Activated CD8-positive, alpha-beta memory T cell treated with anti-CD3 and anti-CD28 coated beads, Interleukin-2, amount 10 ng/mL, durations not matched to agents 7 days and 5 days (primary cell): ENCODE data around the gene PROC. TPM values are rescaled to one million over a fixed set of nuclear protein-coding genes. Genes with fewer than 3 reads are reported as not detected.
A peak's percentile ranks its signal among the peaks of the same experiment; 100 is the strongest.
"Not testable (repeated sequence)": the region's sequence is repeated elsewhere in the genome, so short reads cannot be mapped to it uniquely, and the experiment has no call there.

Experiments used
- ATAC-seq: fragments of 150-1000 bp; cut with Tn5 transposase; one replicate; pipeline ENCODE4 v1.10.0; 2021; ENCODE audit warnings: moderate library complexity
- CTCF ChIA-PET: fragments of 350-600 bp; sonication (Branson Sonifier 250); formaldehyde crosslinking; loops from one replicate; lab custom pipeline; 2021; ENCODE audit warnings: antibody characterized with exemption; lab: Charles Lee
- DNase-seq: peaks from one replicate; pipeline ENCODE4 v3.0.0-alpha.2; 2020
- H3K27ac Mint-ChIP-seq: one replicate; pipeline ENCODE4 v1.8.0; 2021; ENCODE audit warnings: mild to moderate bottlenecking, mixed read lengths
- H3K27me3 Mint-ChIP-seq: one replicate; pipeline ENCODE4 v1.8.0; 2021; ENCODE audit warnings: mixed read lengths
- H3K36me3 Mint-ChIP-seq: one replicate; pipeline ENCODE4 v1.8.0; 2021; ENCODE audit warnings: mild to moderate bottlenecking, mixed read lengths
- H3K4me1 Mint-ChIP-seq: one replicate; pipeline ENCODE4 v1.8.0; 2021; ENCODE audit warnings: mixed read lengths
- H3K4me3 Mint-ChIP-seq: one replicate; pipeline ENCODE4 v1.8.0; 2021; ENCODE audit warnings: mild to moderate bottlenecking, moderate library complexity, mixed read lengths
- H3K9me3 Mint-ChIP-seq: one replicate; pipeline ENCODE4 v1.8.0; 2022; ENCODE audit warnings: low read depth, mixed read lengths
- total RNA-seq, 2 experiments: library from RNA; stranded (reverse); gene quantifications; one replicate each; pipeline ENCODE4 v1.2.3, GENCODE V29; 2021

PROC gene
- total RNA-seq, 2 experiments from 2014 or later = 0.30 TPM; not detected in 1

DNA sequence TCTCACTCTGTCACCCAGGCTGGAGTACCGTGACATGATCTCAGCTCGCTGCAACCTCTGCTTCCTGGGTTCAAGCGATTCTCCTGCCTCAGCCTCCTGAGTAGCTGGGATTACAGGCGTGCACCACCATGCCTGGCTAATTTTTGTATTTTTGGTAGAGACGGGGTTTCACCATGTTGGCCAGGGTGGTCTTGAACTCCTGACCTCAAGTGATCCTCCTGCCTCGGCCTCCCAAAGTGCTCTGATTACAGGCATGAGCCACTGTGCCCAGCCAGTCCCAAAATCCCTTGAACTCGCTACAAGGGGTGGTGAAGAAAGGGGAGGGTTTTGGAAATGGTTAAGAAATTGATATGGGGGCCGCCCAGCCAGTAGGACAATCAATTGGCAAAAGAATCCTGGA lies 34.2 kb downstream of the PROC start:
- H3K9me3 Mint-ChIP-seq, CTCF ChIA-PET, DNase-seq, ATAC-seq, H3K4me3 Mint-ChIP-seq, H3K36me3 Mint-ChIP-seq, H3K27ac Mint-ChIP-seq, H3K4me1 Mint-ChIP-seq: not testable (repeated sequence)
- peaks cover 12% of the 10 kb centered on the region for H3K27me3 Mint-ChIP-seq

DNA sequence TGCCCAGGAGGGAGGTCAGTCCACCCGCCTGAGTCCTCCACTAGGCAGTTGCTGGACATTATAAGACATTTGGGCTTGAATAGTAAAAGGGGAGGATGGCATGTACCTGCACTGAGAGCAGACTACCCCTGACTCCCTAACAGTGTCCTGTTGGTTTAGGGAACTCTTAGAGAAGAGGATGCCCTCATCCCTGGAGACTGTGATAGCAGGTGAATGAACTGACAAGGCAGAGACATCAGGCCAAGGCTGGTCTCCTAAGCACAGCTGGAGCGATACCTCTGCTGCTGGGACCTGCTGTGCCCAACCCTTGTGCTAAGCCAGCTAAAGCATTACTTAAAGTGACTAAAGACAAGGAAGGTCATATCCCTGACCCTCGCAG lies 34.8 kb downstream of the PROC start:
- CTCF ChIA-PET = interaction anchor here (1.0 kb wide), 1 partner anchor 66 kb away, joined by 3 read pairs; no protein-coding TSS in a partner anchor
- Mint-ChIP-seq H3K27ac (no peak overlapping the region), H3K9me3 (no peaks in the 10 kb centered on the region), H3K36me3 (peaks cover 4% of the 10 kb centered on the region), H3K4me1 (peaks cover 11% of the 10 kb centered on the region), H3K27me3 (peaks cover 7% of the 10 kb centered on the region), H3K4me3 (no peak overlapping the region)
- DNase-seq = no peak
- ATAC-seq = no peak

DNA sequence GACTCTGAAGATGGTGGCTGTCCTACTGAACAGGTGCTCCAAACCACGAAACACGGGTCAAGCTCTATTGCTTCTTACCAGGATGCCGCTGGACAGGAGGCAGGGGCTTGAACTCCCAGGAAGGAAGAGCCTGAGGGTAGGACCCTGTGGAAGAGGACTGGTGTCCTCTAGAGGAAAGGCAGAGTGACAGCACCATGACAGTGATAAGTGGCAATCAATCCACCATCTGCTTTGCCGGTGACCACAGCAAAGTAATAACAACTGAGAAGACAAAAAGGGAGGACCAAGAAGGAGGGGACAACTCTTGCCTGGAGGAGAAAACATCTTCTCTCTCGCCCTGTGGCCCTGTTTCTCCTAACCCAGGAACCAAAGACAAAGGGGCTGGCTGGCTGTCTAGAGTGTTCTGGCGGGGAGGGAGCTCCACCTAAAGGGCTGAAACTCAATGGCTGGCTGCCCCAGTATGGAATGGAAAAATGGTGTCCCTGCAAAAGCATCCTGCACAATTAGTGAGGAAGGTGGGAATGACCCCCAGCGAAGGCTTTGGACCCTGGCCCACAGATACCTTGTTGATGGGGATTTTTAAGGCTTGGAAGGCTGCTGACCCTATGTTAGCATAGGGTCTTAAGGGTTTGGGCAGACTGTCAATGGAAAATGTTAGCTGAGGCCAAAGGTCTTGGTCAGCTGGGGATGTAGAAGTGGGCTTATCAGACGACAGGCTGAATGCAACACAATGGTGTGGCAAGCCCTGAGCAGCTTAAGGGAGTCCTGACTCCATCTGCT lies 35.4 kb downstream of the PROC start:
- peaks cover 4% of the 10 kb centered on the region for H3K36me3 Mint-ChIP-seq
- DNase-seq (no peak), ATAC-seq (no peak)
- CTCF ChIA-PET = interaction anchor here (1.0 kb wide), 1 partner anchor 67 kb away, joined by 3 read pairs; no protein-coding TSS in a partner anchor
- H3K4me1 Mint-ChIP-seq = peaks cover 11% of the 10 kb centered on the region
- no peak overlapping the region for H3K27ac Mint-ChIP-seq
- peaks cover under 1% of the 10 kb centered on the region for H3K27me3 Mint-ChIP-seq
- no peak overlapping the region for H3K4me3 Mint-ChIP-seq
- H3K9me3 Mint-ChIP-seq = no peaks in the 10 kb centered on the region

DNA sequence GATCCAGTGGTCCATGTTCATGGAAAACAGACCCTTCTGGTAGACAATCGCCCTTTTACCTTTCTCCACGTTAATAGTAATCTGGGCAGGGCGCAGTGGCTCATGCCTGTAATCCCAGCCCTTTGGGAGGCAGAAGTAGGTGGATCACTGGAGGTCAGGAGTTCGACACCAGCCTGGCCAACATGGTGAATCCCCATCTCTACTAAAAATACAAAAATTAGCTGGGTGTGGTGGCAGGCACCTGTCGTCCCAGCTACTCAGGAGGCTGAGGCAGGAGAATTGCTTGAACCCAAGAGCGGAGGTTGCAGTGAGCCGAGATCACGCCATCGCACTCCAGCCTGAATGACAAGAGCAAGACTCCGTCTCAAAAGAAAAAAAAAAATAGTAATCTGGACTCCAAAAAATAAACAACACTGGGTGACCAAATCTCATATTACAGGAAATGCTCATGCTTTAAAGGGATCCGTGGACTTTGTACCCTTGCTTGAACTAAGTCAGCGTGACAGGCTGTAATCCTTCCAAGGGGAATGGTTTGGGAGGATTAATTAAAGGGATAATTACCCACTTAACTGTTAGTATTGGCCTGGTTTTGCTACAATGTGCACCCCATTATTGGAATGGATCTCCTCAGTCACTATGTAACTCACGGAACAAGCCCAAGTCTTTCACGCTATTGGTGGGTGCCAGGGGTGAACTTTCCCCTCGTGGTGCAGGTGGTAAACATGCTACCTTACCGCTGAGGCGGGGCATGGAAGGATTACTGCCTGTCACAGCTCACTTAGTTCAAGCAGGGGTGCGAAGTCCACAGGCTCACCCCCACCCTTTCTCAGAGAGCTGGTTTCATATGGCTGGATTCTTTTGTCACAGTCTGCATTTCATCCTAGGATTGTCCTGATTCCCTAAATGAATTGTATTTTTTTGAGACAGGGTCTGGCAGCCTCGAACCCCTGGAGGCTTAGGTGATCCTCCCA lies 36.7 kb downstream of the PROC start:
- H3K4me3 Mint-ChIP-seq = no peak overlapping the region
- H3K27ac Mint-ChIP-seq = no peak overlapping the region
- H3K4me1 Mint-ChIP-seq = peaks cover 11% of the 10 kb centered on the region
- H3K27me3 Mint-ChIP-seq = no peaks in the 10 kb centered on the region
- ATAC-seq (no peak), DNase-seq (no peak)
- peaks cover 4% of the 10 kb centered on the region for H3K36me3 Mint-ChIP-seq
- H3K9me3 Mint-ChIP-seq = no peaks in the 10 kb centered on the region
- CTCF ChIA-PET = interaction anchor here (2.0 kb wide), 1 partner anchor 24 kb away, joined by 5 read pairs; no protein-coding TSS in a partner anchor

DNA sequence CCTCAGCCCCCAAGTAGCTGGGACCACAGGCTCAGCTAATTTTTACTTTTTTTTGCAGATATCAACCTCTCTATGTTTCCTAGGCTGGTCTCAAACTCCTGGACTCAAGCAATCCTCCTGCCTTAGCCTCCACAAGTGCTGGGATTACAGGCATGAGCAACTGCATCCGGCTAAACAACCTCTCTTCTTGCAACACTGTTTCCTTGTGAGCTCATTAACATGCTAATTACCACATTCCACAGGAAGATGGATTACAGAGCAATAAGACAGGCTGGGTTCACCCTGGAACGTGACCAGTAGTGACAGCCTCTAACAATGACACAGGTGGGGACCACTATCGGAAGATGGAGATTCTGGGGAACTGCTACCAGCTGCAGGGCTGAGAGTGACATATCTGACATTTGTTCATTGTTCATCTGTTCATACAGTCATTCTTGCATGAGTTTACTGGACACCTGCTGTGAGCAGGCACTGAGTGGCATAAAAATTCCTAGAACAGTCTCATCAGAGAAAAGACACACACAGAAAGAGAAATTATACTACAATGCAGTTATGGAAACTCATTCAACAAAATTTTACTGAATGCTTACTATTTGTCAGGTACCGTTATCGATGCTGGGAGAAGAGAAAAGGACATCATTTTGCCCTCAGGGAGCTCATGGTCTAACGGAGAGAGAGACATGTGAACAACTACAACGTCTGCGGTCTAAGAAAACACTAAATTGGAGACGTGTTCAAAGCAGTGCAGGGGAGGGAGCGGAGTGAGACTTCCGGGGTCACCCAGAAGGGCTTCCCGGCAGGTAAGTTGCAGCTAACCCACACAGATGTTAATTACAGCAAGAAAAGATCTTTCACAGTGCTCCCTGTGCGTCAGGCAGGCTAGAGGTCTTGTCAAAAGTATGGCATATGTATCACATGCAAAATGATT lies 37.6 kb downstream of the PROC start:
- ATAC-seq (peak; percentile 30), DNase-seq (no peak)
- CTCF ChIA-PET = interaction anchor here (2.0 kb wide), 1 partner anchor 23 kb away, joined by 5 read pairs; no protein-coding TSS in a partner anchor
- no peaks in the 10 kb centered on the region for H3K9me3 Mint-ChIP-seq
- no peak overlapping the region for H3K4me3 Mint-ChIP-seq
- peaks cover 3% of the 10 kb centered on the region for H3K36me3 Mint-ChIP-seq
- H3K27me3 Mint-ChIP-seq = no peaks in the 10 kb centered on the region
- peaks cover 11% of the 10 kb centered on the region for H3K4me1 Mint-ChIP-seq
- H3K27ac Mint-ChIP-seq = peak overlapping the region; percentile 1

DNA sequence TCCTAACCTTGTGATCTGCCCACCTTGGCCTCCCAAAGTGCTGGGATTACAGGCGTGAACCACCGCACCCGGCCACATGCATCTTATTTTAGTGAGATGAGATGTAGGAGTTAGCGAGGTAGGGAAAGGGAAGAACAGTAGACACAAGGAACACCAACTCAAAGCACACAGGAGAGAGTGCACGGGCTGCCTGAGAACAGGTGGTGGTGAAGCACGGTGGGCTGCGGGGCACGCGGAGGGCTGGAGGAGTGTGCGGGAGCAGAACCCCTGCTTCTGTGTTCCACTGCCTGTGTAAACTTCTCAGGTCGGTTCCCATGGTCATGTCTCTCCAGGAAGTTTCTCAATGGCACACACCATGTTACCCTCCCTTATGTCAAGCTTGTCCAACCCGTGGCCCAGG lies 38.7 kb downstream of the PROC start:
- H3K4me3 Mint-ChIP-seq = no peak overlapping the region
- no peaks in the 10 kb centered on the region for H3K9me3 Mint-ChIP-seq
- peaks cover 3% of the 10 kb centered on the region for H3K36me3 Mint-ChIP-seq
- peaks cover 11% of the 10 kb centered on the region for H3K4me1 Mint-ChIP-seq
- H3K27me3 Mint-ChIP-seq = no peaks in the 10 kb centered on the region
- DNase-seq = no peak
- CTCF ChIA-PET = no interaction called here
- ATAC-seq = no peak
- no peak overlapping the region for H3K27ac Mint-ChIP-seq

DNA sequence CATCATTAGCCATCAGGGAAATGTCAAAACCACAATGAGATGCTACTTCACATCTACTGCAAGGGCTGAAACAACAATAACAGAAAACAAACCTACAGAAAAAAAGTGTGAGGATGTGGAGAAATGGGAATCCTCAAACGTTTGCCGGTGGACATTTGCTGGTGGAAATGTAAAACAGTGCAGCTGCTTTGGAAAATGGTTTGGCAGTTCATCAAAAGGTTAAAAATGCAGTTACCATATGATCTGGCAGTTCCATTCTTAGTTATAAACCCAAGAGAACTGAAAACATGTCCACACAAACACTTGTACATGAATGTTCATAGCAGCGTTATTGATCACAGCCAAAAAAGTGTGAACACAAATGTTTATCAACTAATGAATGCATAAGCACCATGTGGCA lies 44.2 kb downstream of the PROC start:
- DNase-seq = no peak
- H3K9me3 Mint-ChIP-seq = no peaks in the 10 kb centered on the region
- H3K4me1 Mint-ChIP-seq = peaks cover 22% of the 10 kb centered on the region
- H3K27ac Mint-ChIP-seq = no peak overlapping the region
- H3K4me3 Mint-ChIP-seq = no peak overlapping the region
- no peak for ATAC-seq
- CTCF ChIA-PET = no interaction called here
- H3K27me3 Mint-ChIP-seq = no peaks in the 10 kb centered on the region
- H3K36me3 Mint-ChIP-seq = peaks cover 2% of the 10 kb centered on the region

DNA sequence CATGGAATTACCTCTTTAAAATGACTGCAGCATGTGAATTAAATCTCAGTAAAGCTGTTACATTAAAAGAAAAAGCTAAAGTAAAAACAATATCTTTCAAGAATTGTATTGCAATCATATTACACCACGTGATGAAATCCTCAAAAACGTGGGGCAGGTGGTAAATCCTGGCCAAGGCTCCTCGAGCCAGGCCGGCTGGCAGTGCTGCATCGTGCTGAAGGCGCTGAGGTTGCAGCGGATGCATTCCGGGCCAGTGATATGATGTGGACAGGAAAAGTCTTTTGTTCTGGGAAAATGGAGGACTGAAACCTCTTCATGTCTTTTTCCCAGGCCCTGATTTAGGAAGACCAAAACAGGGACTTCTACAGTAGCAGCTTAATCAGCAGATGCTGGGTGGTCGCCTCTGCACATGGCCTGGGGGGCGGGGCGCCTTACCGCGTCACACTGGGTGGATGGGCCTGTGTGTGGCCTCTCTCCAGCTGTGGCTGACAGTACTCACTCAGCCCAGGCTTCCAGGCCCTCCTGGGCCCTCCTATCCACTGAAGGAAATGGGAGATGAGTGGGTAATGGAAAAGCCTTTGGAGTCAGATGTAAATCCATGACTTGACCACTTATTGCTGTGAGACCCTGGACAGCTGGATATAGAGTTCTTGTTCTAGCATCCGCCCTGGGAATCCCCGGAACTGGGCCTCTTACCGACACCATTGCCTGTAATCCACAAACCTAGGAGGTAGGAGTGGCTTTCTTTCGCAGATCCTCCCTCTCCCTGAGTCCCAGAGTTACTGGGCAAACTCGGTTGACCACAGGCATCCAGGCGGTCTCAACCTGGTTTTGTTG lies 45.1 kb downstream of the PROC start:
- DNase-seq (no peak), ATAC-seq (no peak)
- Mint-ChIP-seq H3K4me3 (no peak overlapping the region), H3K9me3 (no peaks in the 10 kb centered on the region), H3K27me3 (no peaks in the 10 kb centered on the region), H3K4me1 (peaks cover 20% of the 10 kb centered on the region), H3K27ac (no peak overlapping the region), H3K36me3 (peaks cover 3% of the 10 kb centered on the region)
- CTCF ChIA-PET = no interaction called here

DNA sequence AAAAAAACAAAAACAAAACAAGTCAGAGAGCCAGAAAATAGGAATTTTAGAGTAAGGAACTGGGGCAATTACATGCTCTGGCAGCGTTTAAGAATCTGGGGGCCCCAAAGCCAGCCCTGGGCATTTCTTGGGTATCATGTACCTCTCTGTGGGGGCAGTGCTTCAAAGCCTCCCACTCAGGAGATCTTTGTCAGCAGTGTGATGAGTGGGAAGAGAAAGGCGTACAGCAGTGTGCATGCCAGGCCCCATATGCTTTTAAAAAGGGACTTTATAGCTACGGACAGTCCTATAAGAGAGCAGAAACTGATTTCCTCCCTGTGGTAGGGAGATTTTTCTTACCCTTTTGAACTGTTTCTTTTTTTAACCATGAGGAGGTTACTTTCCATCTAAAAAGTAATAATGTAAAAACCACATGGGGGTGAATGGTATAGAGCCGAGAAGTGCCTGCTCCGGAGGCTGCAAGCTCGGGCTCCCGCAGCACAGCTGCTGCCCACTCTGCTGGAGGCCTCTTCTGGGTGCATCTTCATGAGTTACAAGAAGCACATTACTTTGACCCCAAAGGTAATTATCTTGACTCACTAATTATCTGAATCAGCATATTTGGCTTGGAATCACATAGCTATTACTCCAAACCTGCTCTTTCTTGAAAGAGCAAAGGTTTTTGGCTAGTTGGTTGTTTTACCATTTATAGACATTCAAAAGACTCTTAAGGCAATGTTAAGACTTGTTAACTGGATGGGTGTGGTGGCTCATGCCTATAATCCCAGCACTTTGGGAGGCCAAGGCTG lies 46.4 kb downstream of the PROC start:
- H3K9me3 Mint-ChIP-seq = no peaks in the 10 kb centered on the region
- no peak overlapping the region for H3K27ac Mint-ChIP-seq
- peaks cover 20% of the 10 kb centered on the region for H3K4me1 Mint-ChIP-seq
- peaks cover 8% of the 10 kb centered on the region for H3K36me3 Mint-ChIP-seq
- no peak overlapping the region for H3K4me3 Mint-ChIP-seq
- no peaks in the 10 kb centered on the region for H3K27me3 Mint-ChIP-seq
- ATAC-seq (no peak), DNase-seq (no peak)
- CTCF ChIA-PET = interaction anchor here (1.1 kb wide), 1 partner anchor 15 kb away, joined by 6 read pairs; no protein-coding TSS in a partner anchor

DNA sequence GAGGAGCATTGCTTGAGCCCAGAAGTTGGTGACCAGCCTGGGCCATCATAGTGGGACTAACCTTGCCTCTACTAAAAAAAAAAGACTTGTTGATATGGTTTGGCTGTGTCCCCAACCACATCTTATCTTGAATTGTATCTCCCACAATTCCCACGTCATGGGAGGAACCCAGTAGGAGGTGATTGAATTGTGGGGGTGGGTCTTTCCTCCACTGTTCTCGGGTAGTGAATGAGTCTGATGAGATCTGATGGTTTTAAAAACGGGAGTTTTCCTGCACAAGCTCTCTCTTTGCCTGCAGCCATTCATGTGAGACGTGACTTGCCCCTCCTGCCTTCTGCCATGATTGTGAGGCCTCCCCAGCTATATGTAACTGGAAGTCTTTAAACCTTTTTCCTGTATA lies 47.0 kb downstream of the PROC start:
- DNase-seq (no peak), ATAC-seq (no peak)
- Mint-ChIP-seq H3K4me3 (no peak overlapping the region), H3K36me3 (peaks cover 8% of the 10 kb centered on the region), H3K27me3 (no peaks in the 10 kb centered on the region), H3K9me3 (no peaks in the 10 kb centered on the region), H3K27ac (no peak overlapping the region), H3K4me1 (peaks cover 20% of the 10 kb centered on the region)
- CTCF ChIA-PET = interaction anchor here (1.1 kb wide), 1 partner anchor 14 kb away, joined by 6 read pairs; no protein-coding TSS in a partner anchor

DNA sequence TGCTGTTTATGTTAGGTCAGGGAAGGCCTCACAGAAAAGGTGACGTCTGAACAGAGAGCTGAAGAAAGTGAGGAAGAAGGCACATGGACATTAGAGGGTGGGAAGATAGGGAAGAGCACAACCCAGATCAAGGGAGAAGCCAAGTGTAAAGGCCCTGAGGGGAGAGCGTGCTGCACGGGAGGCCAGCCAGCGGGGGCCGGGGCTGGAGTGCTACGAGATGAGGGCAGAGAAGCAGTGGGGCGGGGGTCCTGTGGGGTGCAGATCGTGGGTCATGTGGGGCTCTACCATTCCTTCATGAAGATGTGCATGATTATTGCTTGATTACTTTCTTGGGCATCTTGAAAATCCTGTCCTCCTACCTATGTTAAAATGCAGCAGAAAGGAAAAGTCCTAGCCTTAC lies 50.8 kb downstream of the PROC start:
- ATAC-seq (no peak), DNase-seq (no peak)
- Mint-ChIP-seq H3K36me3 (peaks cover 8% of the 10 kb centered on the region), H3K4me1 (peaks cover 13% of the 10 kb centered on the region), H3K9me3 (no peaks in the 10 kb centered on the region), H3K4me3 (no peak overlapping the region), H3K27ac (no peak overlapping the region), H3K27me3 (no peaks in the 10 kb centered on the region)
- CTCF ChIA-PET = interaction anchor here (2.0 kb wide), 1 partner anchor 10 kb away, joined by 7 read pairs; no protein-coding TSS in a partner anchor
